ENCODE results near the gene LSM7.

DNA sequence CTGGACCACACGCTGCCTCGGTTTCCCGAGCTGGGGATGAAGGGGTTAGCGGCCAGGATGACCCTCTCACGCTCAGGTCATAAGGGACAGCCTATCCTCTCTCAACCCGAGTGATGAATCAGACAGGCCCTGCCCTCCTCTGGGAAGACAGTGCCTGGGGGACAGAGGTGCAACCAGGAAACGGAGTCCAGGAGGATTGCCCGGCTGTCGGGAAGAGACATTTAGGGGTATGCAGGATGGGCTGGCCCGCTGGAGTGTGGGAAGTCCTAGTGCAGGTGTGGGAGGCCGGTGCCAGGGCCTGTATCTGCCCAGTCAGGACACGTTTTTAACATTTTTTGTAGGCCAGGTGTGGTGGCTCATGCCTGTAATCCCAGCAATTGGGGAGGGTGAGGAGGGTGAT lies 8.3 kb downstream of the LSM7 start:
- TF ChIP-seq, protein P1, sequence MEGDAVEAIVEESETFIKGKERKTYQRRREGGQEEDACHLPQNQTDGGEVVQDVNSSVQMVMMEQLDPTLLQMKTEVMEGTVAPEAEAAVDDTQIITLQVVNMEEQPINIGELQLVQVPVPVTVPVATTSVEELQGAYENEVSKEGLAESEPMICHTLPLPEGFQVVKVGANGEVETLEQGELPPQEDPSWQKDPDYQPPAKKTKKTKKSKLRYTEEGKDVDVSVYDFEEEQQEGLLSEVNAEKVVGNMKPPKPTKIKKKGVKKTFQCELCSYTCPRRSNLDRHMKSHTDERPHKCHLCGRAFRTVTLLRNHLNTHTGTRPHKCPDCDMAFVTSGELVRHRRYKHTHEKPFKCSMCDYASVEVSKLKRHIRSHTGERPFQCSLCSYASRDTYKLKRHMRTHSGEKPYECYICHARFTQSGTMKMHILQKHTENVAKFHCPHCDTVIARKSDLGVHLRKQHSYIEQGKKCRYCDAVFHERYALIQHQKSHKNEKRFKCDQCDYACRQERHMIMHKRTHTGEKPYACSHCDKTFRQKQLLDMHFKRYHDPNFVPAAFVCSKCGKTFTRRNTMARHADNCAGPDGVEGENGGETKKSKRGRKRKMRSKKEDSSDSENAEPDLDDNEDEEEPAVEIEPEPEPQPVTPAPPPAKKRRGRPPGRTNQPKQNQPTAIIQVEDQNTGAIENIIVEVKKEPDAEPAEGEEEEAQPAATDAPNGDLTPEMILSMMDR (conservative IDR thresholded peaks at IDR 0.05; ENCODE audit: low read depth, low read length) = no peak
- TF ChIP-seq EZH2 (IDR thresholded peaks at IDR 0.05; ENCODE audit: borderline replicate concordance, low read depth, low read length, poor library complexity, severe bottlenecking) = no peak
